GM12878 (cell line): ENCODE measurements around the gene DDR1.

Source experiments
- BRCA1 ChIP-seq: IDR thresholded peaks from 2 replicates; pipeline ENCODE4 v1.6.1; 2011; ENCODE audit warnings: low read depth, low read length, improper control_type of control experiment
- CEBPB ChIP-seq, 2 experiments: fragments of 150-350 bp in 1 of 2; IDR thresholded peaks; 2 replicates each; pipeline ENCODE4 v1.6.1; 2012 to 2014; ENCODE audit warnings: low read depth in 2 of 2, low read length in 2 of 2, borderline replicate concordance in 1 of 2, inconsistent platforms in 1 of 2
- DPF2 ChIP-seq: fragments of 450-650 bp; IDR thresholded peaks from 2 replicates; pipeline ENCODE4 v1.6.1; 2017; ENCODE audit warnings: mild to moderate bottlenecking
- NR2F1 ChIP-seq: fragments of 450-650 bp; conservative IDR thresholded peaks from 2 replicates; pipeline ENCODE4 v1.6.1; 2017; ENCODE audit warnings: mild to moderate bottlenecking
- POLR2A ChIP-seq: IDR thresholded peaks from 2 replicates; pipeline ENCODE4 v1.6.1; 2011; ENCODE audit warnings: low read depth, mild to moderate bottlenecking, low read length
- SMAD1 ChIP-seq: fragments of 450-650 bp; IDR thresholded peaks from 2 replicates; pipeline ENCODE4 v1.6.1; 2018; ENCODE audit warnings: mild to moderate bottlenecking, low read depth; ENCODE audit not compliant: partially characterized antibody

GRCh38 chr6:30876039-30876730 is 8.1 kb upstream of the DDR1 start:
- TF ChIP-seq DPF2 = no peak
- TF ChIP-seq BRCA1 = no peak
- no peak for TF ChIP-seq CEBPB (IDR thresholded peaks at IDR 0.05; ENCODE audit: borderline replicate concordance in 1 of 2, low read depth in 2 of 2, low read length in 2 of 2)
- TF ChIP-seq NR2F1 = no peak
- no peak for TF ChIP-seq POLR2A
- TF ChIP-seq SMAD1 = no peak
